Measurements from ENCODE around the gene HNRNPL.
"Not testable (repeated sequence)": the region's sequence is repeated elsewhere in the genome, so short reads cannot be mapped to it uniquely, and the experiment has no call there.

HNRNPL gene

GRCh38 chr19:38793177-38793576 lies 56.6 kb downstream of the HNRNPL start:
- peaks cover 10% of the 10 kb centered on the region for H3K4me1 Mint-ChIP-seq
- DNase-seq (ENCODE audit: low spot score in 2 of 2) (no peak), ATAC-seq (no peak)
- H3K27ac Mint-ChIP-seq, result no peak overlapping the region
- H3K9me3 Mint-ChIP-seq, result no peaks in the 10 kb centered on the region
- H3K4me3 Mint-ChIP-seq, result peak overlapping the region; percentile 43
- no peaks in the 10 kb centered on the region for H3K36me3 Mint-ChIP-seq

- DNase-seq (ENCODE audit: low spot score in 2 of 2) (peak in 1 of 2 donors; percentile 59), ATAC-seq (peak; percentile 7)
- H3K27ac Mint-ChIP-seq, result no peak overlapping the region
- H3K4me3 Mint-ChIP-seq, result peak overlapping the region; percentile 43
- H3K36me3 Mint-ChIP-seq, result no peaks in the 10 kb centered on the region
- H3K4me1 Mint-ChIP-seq, result peaks cover 10% of the 10 kb centered on the region
- no peaks in the 10 kb centered on the region for H3K9me3 Mint-ChIP-seq
Observed at GRCh38 chr19:38792250-38793111, 57.3 kb downstream of the HNRNPL start.

GRCh38 chr19:38791451-38792064 lies 58.2 kb downstream of the HNRNPL start:
- ATAC-seq, result peak; percentile 96
- not testable (repeated sequence) for H3K36me3 Mint-ChIP-seq; H3K9me3 Mint-ChIP-seq; H3K27ac Mint-ChIP-seq; H3K4me3 Mint-ChIP-seq; DNase-seq (ENCODE audit: low spot score in 2 of 2); H3K4me1 Mint-ChIP-seq

- not testable (repeated sequence) for H3K36me3 Mint-ChIP-seq; ATAC-seq; H3K4me3 Mint-ChIP-seq; DNase-seq (ENCODE audit: low spot score in 2 of 2); H3K4me1 Mint-ChIP-seq; H3K9me3 Mint-ChIP-seq; H3K27ac Mint-ChIP-seq
Observed at GRCh38 chr19:38790507-38791403, 59.0 kb downstream of the HNRNPL start.

- Mint-ChIP-seq H3K36me3 (no peaks in the 10 kb centered on the region), H3K9me3 (no peaks in the 10 kb centered on the region), H3K4me3 (no peak within 1 kb of the TSS), H3K4me1 (peaks cover 10% of the 10 kb centered on the region), H3K27ac (peak within 1 kb of the TSS; percentile 65)
- ATAC-seq (no peak), DNase-seq (ENCODE audit: low spot score in 2 of 2) (no peak)
Observed at GRCh38 chr19:38788478-38789243, 61.1 kb downstream of the HNRNPL start, which contains the start of gene LGALS7B. LGALS7B (plus strand) TSS chr19:38789200; CDS start chr19:38789227, 27 bp downstream.

GRCh38 chr19:38786572-38787265 lies 63.1 kb downstream of the HNRNPL start:
- ATAC-seq (no peak), DNase-seq (ENCODE audit: low spot score in 2 of 2) (no peak)
- peak overlapping the region; percentile 43 for H3K27ac Mint-ChIP-seq
- H3K9me3 Mint-ChIP-seq, result no peaks in the 10 kb centered on the region
- no peaks in the 10 kb centered on the region for H3K4me1 Mint-ChIP-seq
- no peak overlapping the region for H3K4me3 Mint-ChIP-seq
- H3K36me3 Mint-ChIP-seq, result no peaks in the 10 kb centered on the region
